ENCODE measurements around the gene TMEM266. TPM values are rescaled to one million over a fixed set of nuclear protein-coding genes. Genes with fewer than 3 reads are reported as not detected.

Gene TMEM266
- polyA plus RNA-seq, 6 donors from 2014 or later, result 0.14 TPM; not detected in 5

- Mint-ChIP-seq H3K27ac (no peak overlapping the region), H3K9me3 (peaks cover 0 to 4% (median 0%) of the 10 kb centered on the region in 7 donors), H3K4me3 (no peak overlapping the region), H3K27me3 (no peaks in the 10 kb centered on the region), H3K36me3 (no peaks in the 10 kb centered on the region), H3K4me1 (peaks cover 0 to 4% (median 0%) of the 10 kb centered on the region in 3 donors)
- no peak for DNase-seq
- no peak for ATAC-seq (ENCODE audit: low read depth in 2 of 2)
Measured at GRCh38 chr15:76252249-76252648, 192.5 kb downstream of the TMEM266 start.

- no peak for ATAC-seq (ENCODE audit: low read depth in 2 of 2)
- Mint-ChIP-seq H3K9me3 (peaks cover 0 to 4% (median 0%) of the 10 kb centered on the region in 7 donors), H3K4me3 (no peak overlapping the region), H3K27me3 (no peaks in the 10 kb centered on the region), H3K4me1 (peaks cover 0 to 4% (median 0%) of the 10 kb centered on the region in 3 donors), H3K27ac (no peak overlapping the region), H3K36me3 (no peaks in the 10 kb centered on the region)
- DNase-seq, result no peak
Measured at GRCh38 chr15:76253691-76254473, 194.1 kb downstream of the TMEM266 start.

Other genes starting within 250 kb of the TMEM266 start
- 10 to 100 TPM; 10.9 to 18.1 (median 13.4) TPM for gene UBE2Q2, start 216.5 kb upstream of the TMEM266 start, polyA plus RNA-seq (ENCODE audit: low read depth in 6 of 6)
- gene FBXO22, start 156.1 kb upstream of the TMEM266 start, polyA plus RNA-seq (ENCODE audit: low read depth in 6 of 6), result 10 to 100 TPM in 5 of 6 donors, 1 to 10 TPM in 1; 6.6 to 18.8 (median 16.4) TPM
- not detected for gene NRG4, start 47.6 kb upstream of the TMEM266 start, polyA plus RNA-seq (ENCODE audit: low read depth in 6 of 6)